ENCODE measurements around the gene CDC16.
"Not testable (repeated sequence)": the region's sequence is repeated elsewhere in the genome, so short reads cannot be mapped to it uniquely, and the experiment has no call there.

The CDC16 gene

DNA sequence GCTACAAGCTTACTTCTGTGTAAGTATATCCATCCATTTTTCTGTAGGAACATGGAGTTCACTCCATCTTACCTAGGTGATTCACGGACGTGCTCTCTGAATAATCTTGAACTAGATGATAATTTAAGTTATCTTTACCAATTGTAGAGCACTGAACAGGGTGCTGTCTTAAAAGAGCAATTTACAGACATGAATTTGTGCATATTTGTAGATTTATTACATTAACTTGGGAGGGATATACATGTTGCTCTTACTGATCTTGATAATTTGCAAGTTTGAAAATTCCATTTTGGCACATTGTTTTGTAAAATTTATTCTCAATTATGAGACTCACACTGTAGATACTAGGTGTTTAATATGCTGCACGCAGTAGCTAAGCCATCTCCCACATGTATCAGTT is 9.3 kb downstream of the CDC16 start:
- Histone ChIP-seq H3K27ac (ENCODE audit: low read depth, low read length) (no peak overlapping the region), H2AFZ (ENCODE audit: low read length, unreplicated experiment) (no peak overlapping the region), H3K36me3 (ENCODE audit: insufficient read depth, low read length) (peaks cover 45% of the 10 kb centered on the region)

DNA sequence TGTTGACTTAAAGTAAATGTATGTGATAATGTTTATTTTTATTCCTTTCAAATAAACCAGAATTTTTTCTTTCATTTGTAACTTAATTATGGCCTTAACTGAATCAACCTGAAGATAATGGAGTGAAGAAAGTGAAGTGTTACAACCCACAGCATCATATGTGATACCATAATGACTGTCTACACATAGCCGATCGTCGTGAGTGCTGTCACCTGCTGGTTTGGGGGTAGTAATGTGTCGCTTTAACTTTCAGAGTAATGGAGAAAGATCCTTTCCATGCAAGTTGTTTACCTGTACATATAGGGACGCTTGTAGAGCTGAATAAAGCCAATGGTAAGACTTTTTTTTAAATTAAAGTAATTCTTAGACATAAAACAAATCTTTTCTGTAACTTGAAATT is 9.9 kb downstream of the CDC16 start:
- Histone ChIP-seq H3K4me1 (ENCODE audit: control insufficient read depth, insufficient read depth, low read length, unreplicated experiment) (no peaks in the 10 kb centered on the region), H3K36me3 (ENCODE audit: insufficient read depth, low read length) (peaks cover 39% of the 10 kb centered on the region), H3K79me2 (ENCODE audit: control insufficient read depth, insufficient read depth, low read length, unreplicated experiment) (no peaks in the 10 kb centered on the region), H3K27ac (ENCODE audit: low read depth, low read length) (no peak overlapping the region), H2AFZ (ENCODE audit: low read length, unreplicated experiment) (no peak overlapping the region), H3K4me3 (ENCODE audit: low read depth, low read length) (no peak overlapping the region), H3K27me3 (ENCODE audit: insufficient read depth, low read length) (no peaks in the 10 kb centered on the region)

More for the DNA sequence above, 9.3 kb downstream of the CDC16 start:
- Histone ChIP-seq H3K4me3 (ENCODE audit: low read depth, low read length) (no peak overlapping the region), H3K27me3 (ENCODE audit: insufficient read depth, low read length) (no peaks in the 10 kb centered on the region), H3K4me1 (ENCODE audit: control insufficient read depth, insufficient read depth, low read length, unreplicated experiment) (no peaks in the 10 kb centered on the region), H3K79me2 (ENCODE audit: control insufficient read depth, insufficient read depth, low read length, unreplicated experiment) (no peaks in the 10 kb centered on the region)

DNA sequence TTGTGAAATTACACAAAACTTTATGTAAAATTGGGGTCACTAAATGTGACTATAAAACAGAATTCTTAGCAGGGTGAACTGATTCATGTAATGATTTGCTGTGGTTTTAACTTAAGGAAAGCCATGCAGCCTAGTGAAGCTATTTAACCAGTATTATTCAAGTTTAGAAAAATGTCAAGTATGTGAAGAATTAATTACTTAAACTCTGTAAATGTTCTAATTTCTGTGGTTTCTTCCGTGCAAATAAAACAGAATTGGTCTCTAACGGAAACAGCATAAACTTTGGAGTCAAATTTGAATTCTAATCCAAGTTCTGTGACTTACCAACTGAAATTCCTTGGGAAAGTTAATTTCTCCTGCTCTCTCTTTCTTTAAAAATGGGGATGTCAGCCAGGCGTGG is 13.3 kb downstream of the CDC16 start:
- no peaks in the 10 kb centered on the region for H3K27me3 ChIP-seq (ENCODE audit: insufficient read depth, low read length)
- H3K79me2 ChIP-seq (ENCODE audit: control insufficient read depth, insufficient read depth, low read length, unreplicated experiment) = no peaks in the 10 kb centered on the region
- no peak overlapping the region for H2AFZ ChIP-seq (ENCODE audit: low read length, unreplicated experiment)
- H3K27ac ChIP-seq (ENCODE audit: low read depth, low read length) = no peak overlapping the region
- no peak overlapping the region for H3K4me3 ChIP-seq (ENCODE audit: low read depth, low read length)
- H3K36me3 ChIP-seq (ENCODE audit: insufficient read depth, low read length) = peaks cover 39% of the 10 kb centered on the region
- H3K4me1 ChIP-seq (ENCODE audit: control insufficient read depth, insufficient read depth, low read length, unreplicated experiment) = no peaks in the 10 kb centered on the region

DNA sequence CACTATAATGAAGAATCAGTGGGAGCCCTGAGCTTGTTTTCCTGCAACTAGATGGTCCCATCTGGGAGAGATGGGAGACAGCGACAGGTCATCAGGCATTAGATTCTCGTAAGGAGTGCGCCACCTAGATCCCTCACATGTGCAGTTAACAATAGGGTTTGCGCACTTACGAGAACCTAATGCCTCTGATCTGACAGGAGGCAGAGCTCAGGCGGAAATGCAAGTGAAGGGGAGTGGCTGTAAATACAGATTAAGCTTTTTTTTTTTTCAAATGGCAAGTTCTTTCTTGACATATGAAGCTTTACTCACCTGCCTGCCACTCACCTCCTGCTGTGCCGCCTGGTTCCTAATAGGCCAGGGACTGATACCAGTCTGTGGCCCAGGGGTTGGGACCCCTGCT is 14.4 kb downstream of the CDC16 start:
- H3K4me3 ChIP-seq (ENCODE audit: low read depth, low read length) = no peak overlapping the region
- H3K79me2 ChIP-seq (ENCODE audit: control insufficient read depth, insufficient read depth, low read length, unreplicated experiment) = no peaks in the 10 kb centered on the region
- H2AFZ ChIP-seq (ENCODE audit: low read length, unreplicated experiment) = no peak overlapping the region
- H3K36me3 ChIP-seq (ENCODE audit: insufficient read depth, low read length) = peaks cover 29% of the 10 kb centered on the region
- no peak overlapping the region for H3K27ac ChIP-seq (ENCODE audit: low read depth, low read length)
- no peaks in the 10 kb centered on the region for H3K27me3 ChIP-seq (ENCODE audit: insufficient read depth, low read length)
- no peaks in the 10 kb centered on the region for H3K4me1 ChIP-seq (ENCODE audit: control insufficient read depth, insufficient read depth, low read length, unreplicated experiment)

DNA sequence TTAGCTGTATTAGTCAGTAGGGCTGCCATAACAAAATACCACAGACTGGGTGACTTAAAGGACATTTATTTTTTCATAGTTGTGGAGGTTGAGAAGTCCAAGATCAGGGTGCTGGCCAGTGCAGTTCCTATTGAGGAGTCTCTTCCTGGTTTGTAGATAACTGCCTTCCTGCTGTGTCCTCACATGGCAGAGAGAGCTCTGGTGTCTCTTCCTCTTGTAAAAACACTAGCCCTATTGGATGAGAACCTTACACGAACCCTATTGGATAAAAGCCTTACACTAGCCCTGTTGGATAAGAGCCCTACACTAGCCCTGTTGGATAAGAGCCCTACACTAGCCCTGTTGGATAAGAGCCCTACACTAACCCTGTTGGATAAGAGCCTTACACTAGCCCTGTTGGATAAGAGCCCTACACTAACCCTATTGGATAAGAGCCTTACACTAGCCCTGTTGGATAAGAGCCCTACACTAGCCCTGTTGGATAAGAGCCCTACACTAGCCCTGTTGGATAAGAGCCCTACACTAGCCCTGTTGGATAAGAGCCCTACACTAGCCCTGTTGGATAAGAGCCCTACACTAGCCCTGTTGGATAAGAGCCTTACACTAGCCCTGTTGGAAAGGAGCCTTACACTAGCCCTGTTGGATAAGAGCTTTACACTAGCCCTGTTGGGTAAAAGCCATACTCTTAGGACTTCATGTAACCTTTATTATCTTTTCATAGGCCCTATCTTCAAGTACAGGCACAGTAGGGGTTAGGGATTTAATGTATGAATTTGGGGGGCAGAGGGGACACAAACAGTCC is 17.1 kb downstream of the CDC16 start:
- H3K27me3 ChIP-seq (ENCODE audit: insufficient read depth, low read length); H3K27ac ChIP-seq (ENCODE audit: low read depth, low read length); H3K4me1 ChIP-seq (ENCODE audit: control insufficient read depth, insufficient read depth, low read length, unreplicated experiment); H3K4me3 ChIP-seq (ENCODE audit: low read depth, low read length); H3K79me2 ChIP-seq (ENCODE audit: control insufficient read depth, insufficient read depth, low read length, unreplicated experiment); H2AFZ ChIP-seq (ENCODE audit: low read length, unreplicated experiment): not testable (repeated sequence)
- peaks cover 28% of the 10 kb centered on the region for H3K36me3 ChIP-seq (ENCODE audit: insufficient read depth, low read length)

DNA sequence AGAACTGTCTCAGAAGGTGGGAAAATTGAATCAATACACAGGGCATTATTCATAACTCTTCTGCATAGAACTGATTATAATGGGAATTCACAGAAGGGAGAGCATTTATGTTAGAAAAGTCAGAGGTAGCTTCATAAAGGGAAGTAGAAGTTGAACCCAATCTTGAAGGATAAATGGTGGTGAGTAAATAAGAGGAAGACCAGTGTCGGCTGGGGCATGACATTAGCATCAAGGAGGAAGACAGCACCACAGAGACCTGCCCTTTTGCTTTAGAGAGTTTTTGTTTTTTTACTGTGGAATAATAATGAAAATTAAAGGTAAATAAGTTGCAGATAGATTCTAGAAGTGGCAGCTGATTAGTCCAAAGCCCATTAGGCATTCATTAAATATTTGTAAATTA is 21.9 kb downstream of the CDC16 start:
- no peak overlapping the region for H3K4me3 ChIP-seq (ENCODE audit: low read depth, low read length)
- peaks cover 33% of the 10 kb centered on the region for H3K36me3 ChIP-seq (ENCODE audit: insufficient read depth, low read length)

DNA sequence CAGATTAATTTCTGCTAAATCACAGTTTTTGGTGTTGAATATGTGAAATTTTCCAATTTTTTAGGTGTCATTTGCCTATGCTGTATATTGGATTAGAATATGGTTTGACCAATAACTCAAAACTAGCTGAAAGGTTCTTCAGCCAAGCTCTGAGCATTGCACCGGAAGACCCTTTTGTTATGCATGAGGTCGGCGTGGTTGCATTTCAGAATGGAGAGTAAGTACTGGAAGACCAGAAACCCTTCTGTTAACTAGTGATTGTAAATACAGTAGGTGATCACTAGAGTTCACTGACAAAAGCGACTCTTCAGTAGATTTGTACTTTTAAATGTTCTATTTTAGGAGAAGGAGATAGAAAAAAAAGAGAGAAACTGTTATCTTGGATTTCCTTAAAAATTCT is 22.3 kb downstream of the CDC16 start:
- Histone ChIP-seq H3K36me3 (ENCODE audit: insufficient read depth, low read length) (peaks cover 33% of the 10 kb centered on the region), H3K27ac (ENCODE audit: low read depth, low read length) (no peak overlapping the region), H3K4me3 (ENCODE audit: low read depth, low read length) (no peak overlapping the region), H3K79me2 (ENCODE audit: control insufficient read depth, insufficient read depth, low read length, unreplicated experiment) (no peaks in the 10 kb centered on the region), H3K27me3 (ENCODE audit: insufficient read depth, low read length) (no peaks in the 10 kb centered on the region), H2AFZ (ENCODE audit: low read length, unreplicated experiment) (no peak overlapping the region), H3K4me1 (ENCODE audit: control insufficient read depth, insufficient read depth, low read length, unreplicated experiment) (no peaks in the 10 kb centered on the region)

More for the DNA sequence above, 21.9 kb downstream of the CDC16 start:
- Histone ChIP-seq H3K79me2 (ENCODE audit: control insufficient read depth, insufficient read depth, low read length, unreplicated experiment) (no peaks in the 10 kb centered on the region), H2AFZ (ENCODE audit: low read length, unreplicated experiment) (no peak overlapping the region), H3K27ac (ENCODE audit: low read depth, low read length) (no peak overlapping the region), H3K27me3 (ENCODE audit: insufficient read depth, low read length) (no peaks in the 10 kb centered on the region), H3K4me1 (ENCODE audit: control insufficient read depth, insufficient read depth, low read length, unreplicated experiment) (no peaks in the 10 kb centered on the region)

DNA sequence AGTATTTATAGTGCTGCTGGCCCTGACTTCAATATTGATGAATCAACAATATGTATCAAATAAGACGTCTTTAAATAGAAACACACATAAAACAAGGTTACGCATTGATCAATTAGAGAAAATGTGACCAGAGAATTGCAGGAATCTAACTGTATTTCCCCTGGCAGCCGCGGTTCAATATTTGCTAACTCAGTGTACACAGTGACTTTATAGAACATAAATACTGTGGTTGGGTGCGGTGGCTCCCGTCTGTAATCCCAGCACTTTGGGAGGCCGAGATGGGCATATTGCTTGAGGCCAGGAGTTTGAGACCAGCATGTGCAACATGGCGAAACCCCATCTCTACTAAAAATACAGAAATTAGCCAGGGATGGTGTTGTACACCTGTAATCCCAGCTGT is 23.9 kb downstream of the CDC16 start:
- Histone ChIP-seq H3K4me1 (ENCODE audit: control insufficient read depth, insufficient read depth, low read length, unreplicated experiment) (peaks cover 6% of the 10 kb centered on the region), H3K36me3 (ENCODE audit: insufficient read depth, low read length) (peaks cover 40% of the 10 kb centered on the region), H3K4me3 (ENCODE audit: low read depth, low read length) (no peak overlapping the region), H3K27ac (ENCODE audit: low read depth, low read length) (no peak overlapping the region), H3K79me2 (ENCODE audit: control insufficient read depth, insufficient read depth, low read length, unreplicated experiment) (no peaks in the 10 kb centered on the region), H2AFZ (ENCODE audit: low read length, unreplicated experiment) (no peak overlapping the region), H3K27me3 (ENCODE audit: insufficient read depth, low read length) (no peaks in the 10 kb centered on the region)

DNA sequence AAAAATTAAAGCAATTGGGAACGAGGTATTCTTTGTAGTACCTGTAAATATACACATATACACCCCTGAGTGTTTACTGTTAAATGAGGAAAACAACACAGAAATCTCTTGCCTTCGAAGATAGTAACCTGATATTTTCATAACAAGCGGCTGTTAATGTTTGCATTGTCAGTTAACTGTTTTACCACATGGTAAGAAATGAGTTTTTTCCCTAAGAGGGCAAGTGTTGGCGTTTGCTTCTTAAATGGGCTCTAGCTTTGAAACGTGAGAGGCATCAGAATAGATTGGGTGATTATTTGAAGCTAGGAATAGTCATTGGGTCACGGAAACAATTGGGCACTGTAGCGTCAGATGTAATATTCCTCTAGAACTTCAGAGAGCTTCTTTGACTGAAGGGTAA is 24.7 kb downstream of the CDC16 start:
- Histone ChIP-seq H3K36me3 (ENCODE audit: insufficient read depth, low read length) (peaks cover 42% of the 10 kb centered on the region), H3K27me3 (ENCODE audit: insufficient read depth, low read length) (no peaks in the 10 kb centered on the region), H3K27ac (ENCODE audit: low read depth, low read length) (no peak overlapping the region), H3K79me2 (ENCODE audit: control insufficient read depth, insufficient read depth, low read length, unreplicated experiment) (no peaks in the 10 kb centered on the region), H3K4me3 (ENCODE audit: low read depth, low read length) (no peak overlapping the region), H3K4me1 (ENCODE audit: control insufficient read depth, insufficient read depth, low read length, unreplicated experiment) (peaks cover 12% of the 10 kb centered on the region), H2AFZ (ENCODE audit: low read length, unreplicated experiment) (no peak overlapping the region)

DNA sequence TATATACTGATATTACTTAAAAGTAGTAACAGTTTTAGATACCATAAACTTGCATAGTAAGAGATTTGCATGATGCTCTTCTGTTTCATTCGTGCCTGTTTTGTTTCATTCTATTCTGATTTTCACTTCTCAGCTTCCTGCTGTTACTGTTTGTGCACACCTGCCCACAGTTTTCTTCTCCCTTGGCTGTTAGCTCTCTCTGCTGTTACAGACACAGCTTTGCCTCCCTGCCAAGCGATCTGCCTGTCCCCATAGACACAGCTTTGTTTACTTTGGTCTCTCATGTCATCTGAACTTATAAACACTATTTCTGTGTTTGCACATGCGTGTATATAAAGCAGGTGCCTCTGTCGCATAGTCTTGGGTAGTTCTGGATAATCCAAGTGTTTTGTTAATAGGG is 25.3 kb downstream of the CDC16 start:
- H3K27ac ChIP-seq (ENCODE audit: low read depth, low read length) = no peak overlapping the region
- H2AFZ ChIP-seq (ENCODE audit: low read length, unreplicated experiment) = no peak overlapping the region
- H3K4me1 ChIP-seq (ENCODE audit: control insufficient read depth, insufficient read depth, low read length, unreplicated experiment) = peaks cover 18% of the 10 kb centered on the region
- H3K79me2 ChIP-seq (ENCODE audit: control insufficient read depth, insufficient read depth, low read length, unreplicated experiment) = no peaks in the 10 kb centered on the region
- H3K27me3 ChIP-seq (ENCODE audit: insufficient read depth, low read length) = no peaks in the 10 kb centered on the region
- H3K4me3 ChIP-seq (ENCODE audit: low read depth, low read length) = no peak overlapping the region
- peaks cover 42% of the 10 kb centered on the region for H3K36me3 ChIP-seq (ENCODE audit: insufficient read depth, low read length)

DNA sequence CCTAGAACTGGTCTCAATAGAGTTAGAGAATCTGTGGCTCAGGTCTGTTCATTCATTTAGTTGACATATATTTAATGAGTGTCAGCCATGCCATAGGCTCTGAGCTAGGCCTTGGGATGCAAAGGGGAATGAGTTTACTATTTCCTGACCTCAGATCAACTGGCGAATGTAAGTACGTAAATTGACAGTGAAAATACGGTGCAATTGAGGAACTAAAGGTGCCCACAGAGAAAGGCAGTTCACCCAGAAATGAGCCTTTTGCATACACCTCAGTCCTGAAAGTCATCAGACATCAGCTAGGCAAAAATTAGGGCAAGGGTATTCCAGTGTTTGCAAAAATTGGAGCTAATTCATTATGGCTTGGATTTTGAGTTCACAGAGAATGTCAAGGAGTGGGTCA is 26.1 kb downstream of the CDC16 start:
- no peaks in the 10 kb centered on the region for H3K79me2 ChIP-seq (ENCODE audit: control insufficient read depth, insufficient read depth, low read length, unreplicated experiment)
- H3K36me3 ChIP-seq (ENCODE audit: insufficient read depth, low read length) = peaks cover 40% of the 10 kb centered on the region
- no peak overlapping the region for H2AFZ ChIP-seq (ENCODE audit: low read length, unreplicated experiment)
- no peaks in the 10 kb centered on the region for H3K27me3 ChIP-seq (ENCODE audit: insufficient read depth, low read length)
- no peak overlapping the region for H3K27ac ChIP-seq (ENCODE audit: low read depth, low read length)
- H3K4me3 ChIP-seq (ENCODE audit: low read depth, low read length) = no peak overlapping the region
- H3K4me1 ChIP-seq (ENCODE audit: control insufficient read depth, insufficient read depth, low read length, unreplicated experiment) = peaks cover 25% of the 10 kb centered on the region

All from ACC112 (cell line).